ENCODE results near the gene TTPAL. TPM values are rescaled to one million over a fixed set of nuclear protein-coding genes. Genes with fewer than 3 reads are reported as not detected.

Gene TTPAL
- total and polyA plus RNA-seq, 10 of the 15 experiments (the other 5 are each of a cell fraction or from before 2014, with no cell fraction given), result 4.0 to 24.0 (median 9.3) TPM

- WGBS (ENCODE audit: insufficient coverage, insufficient replicate concordance, low lambda C conversion rate, missing lambda C conversion rate), result 50% methylated on average over 3 of the region's 3 CpGs
- intact Hi-C loops (cut with micrococcal nuclease; ENCODE audit: unreplicated experiment) (no loop called here), in situ Hi-C loops (cut with MboI) (no loop called here)
- no peak for FAIRE-seq
- Histone ChIP-seq H3K79me2 (ENCODE audit: control insufficient read depth, insufficient read depth, low read length) (no peaks in the 10 kb centered on the region), H3K9ac (ENCODE audit: control insufficient read depth, insufficient read depth, low read length) (no peak overlapping the region), H2AFZ (ENCODE audit: control insufficient read depth, low read depth, low read length) (no peak overlapping the region), H3K4me2 (ENCODE audit: control insufficient read depth, insufficient read depth) (no peak overlapping the region), H4K20me1 (ENCODE audit: control insufficient read depth, insufficient read depth) (no peaks in the 10 kb centered on the region), H3K4me3 (no peak overlapping the region), H3K27me3 (replicated peaks in 1 of 2; ENCODE audit: control insufficient read depth in 2 of 2, insufficient read depth in 2 of 2, low read length in 1 of 2) (no peaks in the 10 kb centered on the region; a peak in 1 of 4 replicates), H3K27ac (ENCODE audit: control insufficient read depth, insufficient read depth) (no peak overlapping the region), H3K9me3 (replicated peaks; ENCODE audit: control insufficient read depth, insufficient read depth, low read length) (no peaks in the 10 kb centered on the region; the same call in 2 of the 3 replicates), H3K4me1 (ENCODE audit: control insufficient read depth, insufficient read depth, low read length) (no peaks in the 10 kb centered on the region; the same call in 1 of the 2 replicates), H3K36me3 (ENCODE audit: control insufficient read depth in 2 of 2, insufficient read depth in 2 of 2, low read length in 1 of 2) (no peaks in the 10 kb centered on the region)
- ChIA-PET POLR2A (no interaction called here), CTCF (interaction anchor here (1.4 to 1.5 kb wide), 2 partner anchors 11 to 61 kb away, joined by 3 to 4 read pairs; no protein-coding TSS in a partner anchor), SMC1A (ENCODE audit: uncharacterized antibody, unreplicated experiment) (interaction anchor here (1.6 kb wide), 1 partner anchor 10 kb away, joined by 3 read pairs; no protein-coding TSS in a partner anchor), RAD21 (ENCODE audit: unreplicated experiment) (no interaction called here)
- TF ChIP-seq IRF4 (IDR thresholded peaks at IDR 0.05; ENCODE audit: low read depth, low read length), result no peak
- TF ChIP-seq ESRRA (IDR thresholded peaks at IDR 0.05; ENCODE audit: low read length), result no peak
- no peak for TF ChIP-seq RAD51 (IDR thresholded peaks at IDR 0.05)
- TF ChIP-seq FOS (IDR thresholded peaks at IDR 0.05; ENCODE audit: borderline replicate concordance, extremely low read depth, insufficient read length), result no peak
- TF ChIP-seq SREBF2 (IDR thresholded peaks at IDR 0.05; ENCODE audit: low read length), result no peak
- TF ChIP-seq SIX5 (IDR thresholded peaks at IDR 0.05; ENCODE audit: low read depth, low read length, severe bottlenecking), result no peak
- TF ChIP-seq, protein P1, sequence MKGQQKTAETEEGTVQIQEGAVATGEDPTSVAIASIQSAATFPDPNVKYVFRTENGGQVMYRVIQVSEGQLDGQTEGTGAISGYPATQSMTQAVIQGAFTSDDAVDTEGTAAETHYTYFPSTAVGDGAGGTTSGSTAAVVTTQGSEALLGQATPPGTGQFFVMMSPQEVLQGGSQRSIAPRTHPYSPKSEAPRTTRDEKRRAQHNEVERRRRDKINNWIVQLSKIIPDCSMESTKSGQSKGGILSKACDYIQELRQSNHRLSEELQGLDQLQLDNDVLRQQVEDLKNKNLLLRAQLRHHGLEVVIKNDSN (IDR thresholded peaks at IDR 0.05; ENCODE audit: borderline replicate concordance, extremely low read length, insufficient read depth, low read depth, low read length), result no peak
- TF ChIP-seq NR2F1 (conservative IDR thresholded peaks at IDR 0.05), result no peak
- no TSS peak for BruUV-seq (replicated peaks)
- DNase-seq (ENCODE audit: low read depth, low spot score), result no peak
- no peak for ATAC-seq
Measured at GRCh38 chr20:44450281-44450889, 25.3 kb upstream of the TTPAL start.

Measured in GM12878 (cell line).